HEK293 (cell line): ENCODE data around the gene ACHE.
A peak's percentile ranks its signal among the peaks of the same experiment; 100 is the strongest.

Experiments used
- HOXD13 ChIP-seq: sonication (generic); formaldehyde crosslinking; IDR thresholded peaks from 2 replicates; pipeline ENCODE4 v1.8.0; 2022; ENCODE audit warnings: missing genetic modification reagents, borderline replicate concordance
- SCRT2 ChIP-seq: fragments of 450-650 bp; formaldehyde crosslinking; IDR thresholded peaks from 2 replicates; pipeline ENCODE4 v1.5.1; 2016; ENCODE audit warnings: missing biosample characterization, missing genetic modification characterization
- YY2 ChIP-seq: fragments of 450-650 bp; formaldehyde crosslinking; IDR thresholded peaks from 2 replicates; pipeline ENCODE4 v1.5.1; 2016; ENCODE audit warnings: missing biosample characterization, missing genetic modification characterization
- ZIC2 ChIP-seq: fragments of 450-650 bp; formaldehyde crosslinking; IDR thresholded peaks from 2 replicates; pipeline ENCODE4 v1.5.1; 2016; ENCODE audit warnings: missing biosample characterization, missing genetic modification characterization
- ZNF133 ChIP-seq: fragments of 450-650 bp; formaldehyde crosslinking; IDR thresholded peaks from 2 replicates; pipeline ENCODE4 v1.5.1; 2016; ENCODE audit warnings: missing biosample characterization, missing genetic modification characterization
- ZNF16 ChIP-seq: fragments of 450-650 bp; formaldehyde crosslinking; IDR thresholded peaks from 2 replicates; pipeline ENCODE4 v1.5.1; 2016; ENCODE audit warnings: low read depth, missing biosample characterization, missing genetic modification characterization
- ZNF19 ChIP-seq: fragments of 450-650 bp; formaldehyde crosslinking; IDR thresholded peaks from 2 replicates; pipeline ENCODE4; 2016; ENCODE audit warnings: missing biosample characterization, missing genetic modification characterization, low read depth
- ZNF202 ChIP-seq: fragments of 450-650 bp; formaldehyde crosslinking; IDR thresholded peaks from 2 replicates; pipeline ENCODE4 v1.5.1; 2016; ENCODE audit warnings: missing biosample characterization, missing genetic modification characterization, borderline replicate concordance
- ZNF221 ChIP-seq: fragments of 450-650 bp; formaldehyde crosslinking; IDR thresholded peaks from 2 replicates; pipeline ENCODE4 v1.5.1; 2017; ENCODE audit warnings: missing biosample characterization, missing genetic modification characterization, borderline replicate concordance
- ZNF292 ChIP-seq: fragments of 450-650 bp; formaldehyde crosslinking; IDR thresholded peaks from 2 replicates; pipeline ENCODE4 v1.5.1; 2016; ENCODE audit warnings: low read depth, missing biosample characterization, missing genetic modification characterization, borderline replicate concordance
- ZNF335 ChIP-seq: fragments of 450-650 bp; formaldehyde crosslinking; conservative IDR thresholded peaks from 2 replicates; pipeline ENCODE4 v1.5.1; 2016; ENCODE audit warnings: missing biosample characterization, missing genetic modification characterization
- ZNF426 ChIP-seq: fragments of 450-650 bp; formaldehyde crosslinking; IDR thresholded peaks from 2 replicates; pipeline ENCODE4 v1.5.1; 2017; ENCODE audit warnings: missing biosample characterization, missing genetic modification characterization, mild to moderate bottlenecking, inconsistent platforms, moderate library complexity
- ZNF521 ChIP-seq: fragments of 450-650 bp; formaldehyde crosslinking; IDR thresholded peaks from 2 replicates; pipeline ENCODE4 v1.5.1; 2017; ENCODE audit warnings: missing biosample characterization, mild to moderate bottlenecking, missing genetic modification characterization
- ZNF555 ChIP-seq: fragments of 450-650 bp; formaldehyde crosslinking; conservative IDR thresholded peaks from 2 replicates; pipeline ENCODE4 v1.5.1; 2017; ENCODE audit warnings: missing biosample characterization, mild to moderate bottlenecking, missing genetic modification characterization, inconsistent platforms
- ZNF571 ChIP-seq: fragments of 450-650 bp; formaldehyde crosslinking; IDR thresholded peaks from 2 replicates; pipeline ENCODE4 v1.5.0; 2017; ENCODE audit warnings: missing biosample characterization, missing genetic modification characterization
- ZNF621 ChIP-seq: fragments of 450-650 bp; formaldehyde crosslinking; IDR thresholded peaks from 2 replicates; pipeline ENCODE4 v1.5.1; 2017; ENCODE audit warnings: missing biosample characterization, missing genetic modification characterization
- ZNF654 ChIP-seq: fragments of 450-650 bp; formaldehyde crosslinking; IDR thresholded peaks from 2 replicates; pipeline ENCODE4 v1.5.1; 2016; ENCODE audit warnings: low read depth, missing biosample characterization, missing genetic modification characterization
- ZNF658 ChIP-seq: fragments of 450-650 bp; formaldehyde crosslinking; IDR thresholded peaks from 2 replicates; pipeline ENCODE4; 2016; ENCODE audit warnings: missing biosample characterization, missing genetic modification characterization
- ZNF664 ChIP-seq: fragments of 450-650 bp; formaldehyde crosslinking; IDR thresholded peaks from 2 replicates; pipeline ENCODE4 v1.5.1; 2016; ENCODE audit warnings: missing biosample characterization, missing genetic modification characterization
- ZNF768 ChIP-seq: fragments of 450-650 bp; formaldehyde crosslinking; IDR thresholded peaks from 2 replicates; pipeline ENCODE4 v1.5.1; 2018; ENCODE audit warnings: missing biosample characterization, mild to moderate bottlenecking, missing genetic modification characterization
- ZSCAN30 ChIP-seq: fragments of 450-650 bp; IDR thresholded peaks from 2 replicates; pipeline ENCODE4 v1.5.1; 2018; ENCODE audit warnings: missing biosample characterization, mild to moderate bottlenecking, missing genetic modification characterization, moderate library complexity
- TF ChIP-seq, protein P1 (sequence below): fragments of 450-650 bp; formaldehyde crosslinking; IDR thresholded peaks from 2 replicates; pipeline ENCODE4 v1.5.1; 2016; ENCODE audit warnings: missing biosample characterization, missing genetic modification characterization
- TF ChIP-seq, protein P2 (sequence below): fragments of 450-650 bp; formaldehyde crosslinking; IDR thresholded peaks from 2 replicates; pipeline ENCODE4 v1.5.1; 2016; ENCODE audit warnings: missing biosample characterization, missing genetic modification characterization, borderline replicate concordance
- TF ChIP-seq, protein P3 (sequence below): fragments of 450-650 bp; formaldehyde crosslinking; IDR thresholded peaks from 2 replicates; pipeline ENCODE4 v1.5.1; 2017; ENCODE audit warnings: missing biosample characterization, missing genetic modification characterization
- TF ChIP-seq, protein P4 (sequence below): fragments of 450-650 bp; formaldehyde crosslinking; IDR thresholded peaks from 2 replicates; pipeline ENCODE4 v1.5.1; 2016; ENCODE audit warnings: missing biosample characterization, missing genetic modification characterization
- TF ChIP-seq, protein P5 (sequence below): fragments of 450-650 bp; formaldehyde crosslinking; IDR thresholded peaks from 2 replicates; pipeline ENCODE4 v1.5.1; 2016; ENCODE audit warnings: missing biosample characterization, missing genetic modification characterization
- TF ChIP-seq, protein P6 (sequence below): fragments of 450-650 bp; formaldehyde crosslinking; IDR thresholded peaks from 2 replicates; pipeline ENCODE4 v1.5.1; 2016; ENCODE audit warnings: missing biosample characterization, missing genetic modification characterization
- TF ChIP-seq, protein P7 (sequence below): fragments of 450-650 bp; formaldehyde crosslinking; IDR thresholded peaks from 2 replicates; pipeline ENCODE4 v1.5.1; 2017; ENCODE audit warnings: missing biosample characterization, missing genetic modification characterization

The ACHE gene

DNA sequence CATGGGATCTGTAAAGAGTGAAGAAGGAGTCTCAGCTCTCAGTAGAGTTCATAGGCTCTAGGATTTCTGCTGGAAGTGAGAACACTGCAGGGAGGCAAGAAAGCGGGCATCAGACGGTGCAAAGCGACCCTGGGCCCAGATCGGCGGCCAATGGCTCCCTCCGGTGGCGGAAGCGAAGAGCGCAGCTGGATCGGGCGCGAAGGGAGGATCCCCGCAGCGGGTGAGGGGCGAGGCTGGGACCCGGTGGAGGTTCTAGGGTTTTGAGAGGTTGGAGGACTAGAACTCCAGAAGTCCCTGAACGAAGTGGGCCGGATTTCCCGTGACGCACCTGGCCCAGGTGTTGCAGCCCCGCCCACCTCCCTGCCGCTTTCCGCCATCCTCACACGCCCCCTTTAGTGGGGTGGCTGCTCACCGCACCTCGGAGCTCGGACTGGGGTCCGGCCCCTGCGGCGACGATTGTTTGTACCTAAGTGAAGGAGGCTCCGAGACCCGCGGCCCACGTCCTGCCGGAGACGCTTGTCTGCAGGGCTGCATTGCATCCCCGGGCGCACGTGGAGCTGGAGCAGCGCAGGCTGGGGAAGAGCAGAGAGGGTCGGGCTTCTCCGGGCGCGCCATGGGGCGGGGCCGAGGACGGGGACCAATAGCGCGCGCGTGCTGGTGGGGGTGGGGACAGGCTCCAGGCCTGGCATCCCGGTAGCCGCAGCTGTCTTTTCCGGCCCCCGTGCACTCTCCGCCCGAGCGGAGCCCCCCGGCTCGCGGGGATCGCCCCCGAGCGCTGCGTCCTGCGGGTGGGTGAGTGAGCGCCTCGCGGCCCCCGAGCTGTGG lies 43.4 kb downstream of the ACHE start, which contains the start of gene SLC12A9 (continued):
- TF ChIP-seq ZNF658 (tag by site-specific recombination), result no peak
- no peak for TF ChIP-seq ZNF664
- TF ChIP-seq ZNF571, result no peak
- no peak for TF ChIP-seq ZNF621 (tag by site-specific recombination)
- TF ChIP-seq ZNF521 (tag by site-specific recombination), result no peak
- no peak for TF ChIP-seq ZNF426 (tag by site-specific recombination)
- TF ChIP-seq, protein P1, sequence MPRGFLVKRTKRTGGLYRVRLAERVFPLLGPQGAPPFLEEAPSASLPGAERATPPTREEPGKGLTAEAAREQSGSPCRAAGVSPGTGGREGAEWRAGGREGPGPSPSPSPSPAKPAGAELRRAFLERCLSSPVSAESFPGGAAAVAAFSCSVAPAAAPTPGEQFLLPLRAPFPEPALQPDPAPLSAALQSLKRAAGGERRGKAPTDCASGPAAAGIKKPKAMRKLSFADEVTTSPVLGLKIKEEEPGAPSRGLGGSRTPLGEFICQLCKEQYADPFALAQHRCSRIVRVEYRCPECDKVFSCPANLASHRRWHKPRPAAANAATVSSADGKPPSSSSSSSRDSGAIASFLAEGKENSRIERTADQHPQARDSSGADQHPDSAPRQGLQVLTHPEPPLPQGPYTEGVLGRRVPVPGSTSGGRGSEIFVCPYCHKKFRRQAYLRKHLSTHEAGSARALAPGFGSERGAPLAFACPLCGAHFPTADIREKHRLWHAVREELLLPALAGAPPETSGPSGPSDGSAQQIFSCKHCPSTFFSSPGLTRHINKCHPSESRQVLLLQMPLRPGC (tag by site-specific recombination), result no peak
- TF ChIP-seq ZNF133 (tag by site-specific recombination), result no peak
- peak; percentile 68 for TF ChIP-seq ZIC2 (tag by site-specific recombination)
- TF ChIP-seq ZNF335 (tag by site-specific recombination), result no peak
- no peak for TF ChIP-seq ZNF768 (tag by site-specific recombination)
- TF ChIP-seq ZSCAN30 (tag by site-specific recombination), result peak; percentile 86
- no peak for TF ChIP-seq ZNF221 (tag by site-specific recombination)
- peak; percentile 95 for TF ChIP-seq ZNF654
- no peak for TF ChIP-seq ZNF16 (tag by site-specific recombination)
- TF ChIP-seq YY2, result peak; percentile 69
- TF ChIP-seq, protein P2, sequence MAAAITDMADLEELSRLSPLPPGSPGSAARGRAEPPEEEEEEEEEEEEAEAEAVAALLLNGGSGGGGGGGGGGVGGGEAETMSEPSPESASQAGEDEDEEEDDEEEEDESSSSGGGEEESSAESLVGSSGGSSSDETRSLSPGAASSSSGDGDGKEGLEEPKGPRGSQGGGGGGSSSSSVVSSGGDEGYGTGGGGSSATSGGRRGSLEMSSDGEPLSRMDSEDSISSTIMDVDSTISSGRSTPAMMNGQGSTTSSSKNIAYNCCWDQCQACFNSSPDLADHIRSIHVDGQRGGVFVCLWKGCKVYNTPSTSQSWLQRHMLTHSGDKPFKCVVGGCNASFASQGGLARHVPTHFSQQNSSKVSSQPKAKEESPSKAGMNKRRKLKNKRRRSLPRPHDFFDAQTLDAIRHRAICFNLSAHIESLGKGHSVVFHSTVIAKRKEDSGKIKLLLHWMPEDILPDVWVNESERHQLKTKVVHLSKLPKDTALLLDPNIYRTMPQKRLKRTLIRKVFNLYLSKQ (tag by site-specific recombination), result no peak
- TF ChIP-seq, protein P3, sequence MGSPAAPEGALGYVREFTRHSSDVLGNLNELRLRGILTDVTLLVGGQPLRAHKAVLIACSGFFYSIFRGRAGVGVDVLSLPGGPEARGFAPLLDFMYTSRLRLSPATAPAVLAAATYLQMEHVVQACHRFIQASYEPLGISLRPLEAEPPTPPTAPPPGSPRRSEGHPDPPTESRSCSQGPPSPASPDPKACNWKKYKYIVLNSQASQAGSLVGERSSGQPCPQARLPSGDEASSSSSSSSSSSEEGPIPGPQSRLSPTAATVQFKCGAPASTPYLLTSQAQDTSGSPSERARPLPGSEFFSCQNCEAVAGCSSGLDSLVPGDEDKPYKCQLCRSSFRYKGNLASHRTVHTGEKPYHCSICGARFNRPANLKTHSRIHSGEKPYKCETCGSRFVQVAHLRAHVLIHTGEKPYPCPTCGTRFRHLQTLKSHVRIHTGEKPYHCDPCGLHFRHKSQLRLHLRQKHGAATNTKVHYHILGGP, result no peak
- TF ChIP-seq ZNF202 (tag by site-specific recombination), result no peak
- no peak for TF ChIP-seq ZNF555 (tag by site-specific recombination)
- no peak for TF ChIP-seq ZNF19 (tag by site-specific recombination)
- TF ChIP-seq, protein P4, sequence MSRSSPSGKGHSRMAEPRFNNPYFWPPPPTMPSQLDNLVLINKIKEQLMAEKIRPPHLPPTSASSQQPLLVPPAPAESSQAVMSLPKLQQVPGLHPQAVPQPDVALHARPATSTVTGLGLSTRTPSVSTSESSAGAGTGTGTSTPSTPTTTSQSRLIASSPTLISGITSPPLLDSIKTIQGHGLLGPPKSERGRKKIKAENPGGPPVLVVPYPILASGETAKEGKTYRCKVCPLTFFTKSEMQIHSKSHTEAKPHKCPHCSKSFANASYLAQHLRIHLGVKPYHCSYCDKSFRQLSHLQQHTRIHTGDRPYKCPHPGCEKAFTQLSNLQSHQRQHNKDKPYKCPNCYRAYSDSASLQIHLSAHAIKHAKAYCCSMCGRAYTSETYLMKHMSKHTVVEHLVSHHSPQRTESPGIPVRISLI (tag by site-specific recombination), result no peak
- no peak for TF ChIP-seq ZNF292 (tag by site-specific recombination)
- TF ChIP-seq HOXD13 (CRISPR knock-in tag), result no peak
- TF ChIP-seq, protein P5, sequence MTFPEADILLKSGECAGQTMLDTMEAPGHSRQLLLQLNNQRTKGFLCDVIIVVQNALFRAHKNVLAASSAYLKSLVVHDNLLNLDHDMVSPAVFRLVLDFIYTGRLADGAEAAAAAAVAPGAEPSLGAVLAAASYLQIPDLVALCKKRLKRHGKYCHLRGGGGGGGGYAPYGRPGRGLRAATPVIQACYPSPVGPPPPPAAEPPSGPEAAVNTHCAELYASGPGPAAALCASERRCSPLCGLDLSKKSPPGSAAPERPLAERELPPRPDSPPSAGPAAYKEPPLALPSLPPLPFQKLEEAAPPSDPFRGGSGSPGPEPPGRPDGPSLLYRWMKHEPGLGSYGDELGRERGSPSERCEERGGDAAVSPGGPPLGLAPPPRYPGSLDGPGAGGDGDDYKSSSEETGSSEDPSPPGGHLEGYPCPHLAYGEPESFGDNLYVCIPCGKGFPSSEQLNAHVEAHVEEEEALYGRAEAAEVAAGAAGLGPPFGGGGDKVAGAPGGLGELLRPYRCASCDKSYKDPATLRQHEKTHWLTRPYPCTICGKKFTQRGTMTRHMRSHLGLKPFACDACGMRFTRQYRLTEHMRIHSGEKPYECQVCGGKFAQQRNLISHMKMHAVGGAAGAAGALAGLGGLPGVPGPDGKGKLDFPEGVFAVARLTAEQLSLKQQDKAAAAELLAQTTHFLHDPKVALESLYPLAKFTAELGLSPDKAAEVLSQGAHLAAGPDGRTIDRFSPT (tag by site-specific recombination), result peak; percentile 13; the same call in 1 of the 2 replicates
- TF ChIP-seq SCRT2 (tag by site-specific recombination), result no peak
- TF ChIP-seq, protein P6, sequence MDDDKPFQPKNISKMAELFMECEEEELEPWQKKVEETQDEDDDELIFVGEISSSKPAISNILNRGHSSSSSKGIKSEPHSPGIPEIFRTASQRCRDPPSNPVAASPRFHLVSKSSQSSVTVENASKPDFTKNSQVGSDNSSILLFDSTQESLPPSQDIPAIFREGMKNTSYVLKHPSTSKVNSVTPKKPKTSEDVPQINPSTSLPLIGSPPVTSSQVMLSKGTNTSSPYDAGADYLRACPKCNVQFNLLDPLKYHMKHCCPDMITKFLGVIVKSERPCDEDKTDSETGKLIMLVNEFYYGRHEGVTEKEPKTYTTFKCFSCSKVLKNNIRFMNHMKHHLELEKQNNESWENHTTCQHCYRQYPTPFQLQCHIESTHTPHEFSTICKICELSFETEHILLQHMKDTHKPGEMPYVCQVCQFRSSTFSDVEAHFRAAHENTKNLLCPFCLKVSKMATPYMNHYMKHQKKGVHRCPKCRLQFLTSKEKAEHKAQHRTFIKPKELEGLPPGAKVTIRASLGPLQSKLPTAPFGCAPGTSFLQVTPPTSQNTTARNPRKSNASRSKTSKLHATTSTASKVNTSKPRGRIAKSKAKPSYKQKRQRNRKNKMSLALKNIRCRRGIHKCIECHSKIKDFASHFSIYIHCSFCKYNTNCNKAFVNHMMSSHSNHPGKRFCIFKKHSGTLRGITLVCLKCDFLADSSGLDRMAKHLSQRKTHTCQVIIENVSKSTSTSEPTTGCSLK (tag by site-specific recombination), result no peak
- TF ChIP-seq, protein P7, sequence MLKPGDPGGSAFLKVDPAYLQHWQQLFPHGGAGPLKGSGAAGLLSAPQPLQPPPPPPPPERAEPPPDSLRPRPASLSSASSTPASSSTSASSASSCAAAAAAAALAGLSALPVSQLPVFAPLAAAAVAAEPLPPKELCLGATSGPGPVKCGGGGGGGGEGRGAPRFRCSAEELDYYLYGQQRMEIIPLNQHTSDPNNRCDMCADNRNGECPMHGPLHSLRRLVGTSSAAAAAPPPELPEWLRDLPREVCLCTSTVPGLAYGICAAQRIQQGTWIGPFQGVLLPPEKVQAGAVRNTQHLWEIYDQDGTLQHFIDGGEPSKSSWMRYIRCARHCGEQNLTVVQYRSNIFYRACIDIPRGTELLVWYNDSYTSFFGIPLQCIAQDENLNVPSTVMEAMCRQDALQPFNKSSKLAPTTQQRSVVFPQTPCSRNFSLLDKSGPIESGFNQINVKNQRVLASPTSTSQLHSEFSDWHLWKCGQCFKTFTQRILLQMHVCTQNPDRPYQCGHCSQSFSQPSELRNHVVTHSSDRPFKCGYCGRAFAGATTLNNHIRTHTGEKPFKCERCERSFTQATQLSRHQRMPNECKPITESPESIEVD (tag by site-specific recombination), result no peak
